GM18951 (cell line): Measurements from ENCODE around the gene SLC9A8.
"Not testable (repeated sequence)": the region's sequence is repeated elsewhere in the genome, so short reads cannot be mapped to it uniquely, and the experiment has no call there.

ENCODE experiments used
- POLR2A ChIP-seq: IDR thresholded peaks from 4 replicates; pipeline ENCODE4 v1.6.1; 2011; ENCODE audit warnings: mild to moderate bottlenecking; ENCODE audit not compliant: insufficient read length, insufficient read depth; ENCODE audit errors: extremely low read depth
- in situ Hi-C: fragments of 300-500 bp; cut with MboI; formaldehyde crosslinking; loops from one replicate; pipeline ENCODE4 v1.12.0; 2022; ENCODE audit warnings: low sequenced_read_pairs, mixed read lengths, inconsistent platforms; ENCODE audit not compliant: unreplicated experiment

The SLC9A8 gene

GRCh38 chr20:49812507-49813304 lies at the start of gene SLC9A8:
SLC9A8 (plus strand) TSS chr20:49812828; CDS start chr20:49812923, 95 bp downstream.
- in situ Hi-C loops: no loop called here
- TF ChIP-seq POLR2A: peak; percentile 82

GRCh38 chr20:49762940-49763766 lies 49.5 kb upstream of the SLC9A8 start:
- TF ChIP-seq POLR2A: no peak
- in situ Hi-C loops: no loop called here

GRCh38 chr20:49765413-49765736 lies 47.3 kb upstream of the SLC9A8 start:
- in situ Hi-C loops: no loop called here

GRCh38 chr20:49765846-49766541 lies 46.6 kb upstream of the SLC9A8 start:
- in situ Hi-C loops: no loop called here
- no peak for TF ChIP-seq POLR2A

More at GRCh38 chr20:49765413-49765736, 47.3 kb upstream of the SLC9A8 start:
- no peak for TF ChIP-seq POLR2A

- in situ Hi-C loops: no loop called here
- no peak for TF ChIP-seq POLR2A
These were observed 45.6 kb upstream of the SLC9A8 start for GRCh38 chr20:49766979-49767521.

GRCh38 chr20:49768204-49769047 lies 44.2 kb upstream of the SLC9A8 start:
- in situ Hi-C loops: no loop called here
- no peak for TF ChIP-seq POLR2A

- in situ Hi-C loops: no loop called here
These were observed 43.5 kb upstream of the SLC9A8 start for GRCh38 chr20:49769048-49769581.

GRCh38 chr20:49770634-49771033 lies 42.0 kb upstream of the SLC9A8 start:
- in situ Hi-C loops: no loop called here
- no peak for TF ChIP-seq POLR2A

More at GRCh38 chr20:49769048-49769581, 43.5 kb upstream of the SLC9A8 start:
- no peak for TF ChIP-seq POLR2A

GRCh38 chr20:49774213-49774612 lies 38.4 kb upstream of the SLC9A8 start:
- in situ Hi-C loops: not testable (repeated sequence)

GRCh38 chr20:49775229-49775693 lies 37.4 kb upstream of the SLC9A8 start:
- TF ChIP-seq POLR2A: no peak
- in situ Hi-C loops: no loop called here

- TF ChIP-seq POLR2A: no peak
- in situ Hi-C loops: no loop called here
These were observed 32.7 kb upstream of the SLC9A8 start for GRCh38 chr20:49779972-49780371.

- in situ Hi-C loops: no loop called here
These were observed 31.0 kb upstream of the SLC9A8 start for GRCh38 chr20:49781676-49782075.

GRCh38 chr20:49782439-49782838 lies 30.2 kb upstream of the SLC9A8 start:
- in situ Hi-C loops: not testable (repeated sequence)

More at GRCh38 chr20:49781676-49782075, 31.0 kb upstream of the SLC9A8 start:
- TF ChIP-seq POLR2A: no peak

- in situ Hi-C loops: not testable (repeated sequence)
These were observed 29.3 kb upstream of the SLC9A8 start for GRCh38 chr20:49783021-49783995.
